GM12878 (cell line): Measurements from ENCODE around the gene PLXNA2. TPM values are rescaled to one million over a fixed set of nuclear protein-coding genes. Genes with fewer than 3 reads are reported as not detected.

ENCODE experiments used
- ATAC-seq: fragments of 200-7000 bp; cut with Tn5 transposase; 3 replicates; pipeline ENCODE4 v1.9.1; 2020; ENCODE audit warnings: mild to moderate bottlenecking, moderate library complexity
- BruUV-seq: library from RNA; stranded (reverse); fragments of 400-500 nt; replicated peaks from 2 replicates; lab custom pipeline; 2021; lab: Mats Ljungman, UMichigan
- CTCF ChIA-PET: fragments of 300-600 bp; sonication (Branson Sonifier 250); formaldehyde crosslinking; extraction: SDS; loops from one replicate; lab custom pipeline; 2021; ENCODE audit warnings: inconsistent platforms; lab: Yijun Ruan, JAX
- POLR2A ChIA-PET: fragments of 350-600 bp; formaldehyde crosslinking; extraction: SDS; loops from one replicate; lab custom pipeline; 2021; ENCODE audit warnings: inconsistent platforms; lab: Charles Lee
- RAD21 ChIA-PET: fragments of 300-600 bp; sonication (Branson Sonifier 250); formaldehyde crosslinking; loops from one replicate; lab custom pipeline; 2023; ENCODE audit warnings: antibody characterized with exemption; ENCODE audit not compliant: unreplicated experiment; lab: Charles Lee
- SMC1A ChIA-PET: fragments of 300-600 bp; sonication (Branson Sonifier 250); formaldehyde crosslinking; loops from one replicate; lab custom pipeline; 2023; ENCODE audit not compliant: unreplicated experiment, uncharacterized antibody; lab: Charles Lee
- DNase-seq: peaks from one replicate; pipeline ENCODE4 v3.0.0-alpha.2; 2011; ENCODE audit warnings: low read depth, low spot score
- FAIRE-seq: peaks from 3 replicates; lab custom pipeline; 2011; peaks lifted over from hg19 to GRCh38; lab: Jason Lieb, UNC
- H2AFZ ChIP-seq: 2 replicates; pipeline ENCODE4 v1.6.0; 2011; ENCODE audit warnings: low read depth, low read length, control low read depth; ENCODE audit not compliant: control insufficient read depth
- H3K27ac ChIP-seq: 2 replicates; pipeline ENCODE4 v1.5.1; 2011; ENCODE audit warnings: control low read depth; ENCODE audit not compliant: control insufficient read depth, insufficient read depth
- H3K27me3 ChIP-seq, 2 experiments: replicated peaks in 1 of 2; 2 replicates each; pipeline versions ENCODE4 v1.6.0 to v1.6.1; 2011; ENCODE audit warnings: low read length in 1 of 2; ENCODE audit not compliant: control insufficient read depth in 2 of 2, insufficient read depth in 2 of 2
- H3K36me3 ChIP-seq, 2 experiments: 2 replicates each; pipeline ENCODE4 v1.5.1; 2011; ENCODE audit warnings: low read length in 1 of 2; ENCODE audit not compliant: control insufficient read depth in 2 of 2, insufficient read depth in 2 of 2
- H3K4me1 ChIP-seq: 2 replicates; pipeline ENCODE4 v1.6.1; 2011; ENCODE audit warnings: mild to moderate bottlenecking, low read length, moderate library complexity, mixed read lengths; ENCODE audit not compliant: control insufficient read depth, insufficient read depth
- H3K4me2 ChIP-seq: 2 replicates; pipeline ENCODE4 v1.6.0; 2011; ENCODE audit warnings: control low read depth; ENCODE audit not compliant: control insufficient read depth, insufficient read depth
- H3K4me3 ChIP-seq: fragments of 200-600 bp; sonication (generic); 2 replicates; pipeline ENCODE4 v1.5.1; 2016
- H3K79me2 ChIP-seq: 2 replicates; pipeline ENCODE4 v1.6.0; 2011; ENCODE audit warnings: low read length; ENCODE audit not compliant: control insufficient read depth, insufficient read depth
- H3K9ac ChIP-seq: 2 replicates; pipeline ENCODE4 v1.8.0; 2011; ENCODE audit warnings: low read length, control low read depth, mixed read lengths; ENCODE audit not compliant: control insufficient read depth, insufficient read depth
- H3K9me3 ChIP-seq: replicated peaks from 3 replicates; pipeline ENCODE4 v1.5.1; 2011; ENCODE audit warnings: mild to moderate bottlenecking, low read length; ENCODE audit not compliant: control insufficient read depth, insufficient read depth
- H4K20me1 ChIP-seq: 2 replicates; pipeline ENCODE4 v1.6.0; 2011; ENCODE audit not compliant: control insufficient read depth, insufficient read depth
- BHLHE40 ChIP-seq, 2 experiments: fragments of 450-650 bp in 1 of 2; IDR thresholded peaks; 2 replicates each; pipeline ENCODE4 v1.6.1; 2011 to 2017; ENCODE audit warnings: low read depth in 2 of 2, borderline replicate concordance in 1 of 2, improper control_type of control experiment in 1 of 2, low read length in 1 of 2, mild to moderate bottlenecking in 1 of 2
- HCFC1 ChIP-seq: fragments of 150-350 bp; IDR thresholded peaks from 2 replicates; pipeline ENCODE4 v1.6.1; 2014; ENCODE audit warnings: low read length
- IRF4 ChIP-seq: IDR thresholded peaks from 2 replicates; pipeline ENCODE4 v1.6.1; 2011; ENCODE audit warnings: low read depth, low read length
- MEF2B ChIP-seq: fragments of 450-650 bp; IDR thresholded peaks from 2 replicates; pipeline ENCODE4 v1.6.1; 2018; ENCODE audit warnings: mild to moderate bottlenecking, moderate library complexity; ENCODE audit not compliant: partially characterized antibody, poor library complexity, severe bottlenecking
- MTA3 ChIP-seq: IDR thresholded peaks from 2 replicates; pipeline ENCODE4 v1.6.1; 2012; ENCODE audit warnings: low read length, inconsistent platforms, borderline replicate concordance
- NFYB ChIP-seq: IDR thresholded peaks from 2 replicates; pipeline ENCODE4 v1.6.1; 2011; ENCODE audit warnings: low read depth, mild to moderate bottlenecking, low read length, improper control_type of control experiment, moderate library complexity; ENCODE audit not compliant: insufficient read depth
- PAX8 ChIP-seq: fragments of 450-650 bp; IDR thresholded peaks from 2 replicates; pipeline ENCODE4 v1.6.1; 2017; ENCODE audit warnings: mild to moderate bottlenecking, moderate library complexity
- POLR2A ChIP-seq: IDR thresholded peaks from 2 replicates; pipeline ENCODE4 v1.6.1; 2011; ENCODE audit warnings: low read depth, mild to moderate bottlenecking, low read length
- POLR2AphosphoS2 ChIP-seq: IDR thresholded peaks from 2 replicates; pipeline ENCODE4 v1.6.1; 2011; ENCODE audit warnings: low read depth, mild to moderate bottlenecking, low read length, improper control_type of control experiment, moderate library complexity
- RCOR1 ChIP-seq: conservative IDR thresholded peaks from 2 replicates; pipeline ENCODE4 v1.6.1; 2012; ENCODE audit warnings: low read depth, low read length, improper control_type of control experiment
- SPI1 ChIP-seq: IDR thresholded peaks from 2 replicates; pipeline ENCODE4 v1.6.1; 2011; ENCODE audit warnings: low read depth, mild to moderate bottlenecking, low read length, moderate library complexity, borderline replicate concordance; ENCODE audit not compliant: insufficient read depth
- STAT3 ChIP-seq: IDR thresholded peaks from 2 replicates; pipeline ENCODE4 v1.6.1; 2011; ENCODE audit warnings: low read depth, low read length, improper control_type of control experiment
- SUZ12 ChIP-seq: fragments of 200-600 bp; sonication (generic); IDR thresholded peaks from one replicate; pipeline ENCODE4 v1.6.1; 2018; ENCODE audit warnings: antibody characterized with exemption, mild to moderate bottlenecking; ENCODE audit not compliant: unreplicated experiment
- TCF12 ChIP-seq: IDR thresholded peaks from 2 replicates; pipeline ENCODE4 v1.6.1; 2011; ENCODE audit warnings: low read depth, mild to moderate bottlenecking, low read length
- whole genome bisulfite sequencing: methylation state at CpG from one replicate; pipeline ENCODE4 v1.1.6; 2016; ENCODE audit warnings: low lambda C conversion rate; ENCODE audit not compliant: insufficient replicate concordance, insufficient coverage; ENCODE audit errors: missing lambda C conversion rate; 5-methylcytosine and 5-hydroxymethylcytosine counted together
- in situ Hi-C: fragments of 300-500 bp; cut with MboI; formaldehyde crosslinking; loops from 9 replicates; pipeline ENCODE4 v1.14.3; 2018; ENCODE audit warnings: mixed read lengths
- intact Hi-C: fragments of 100-400 bp; cut with micrococcal nuclease; formaldehyde crosslinking; loops from one replicate; pipeline ENCODE4 v1.14.2; 2022; ENCODE audit not compliant: unreplicated experiment
- polyA plus RNA-seq, 11 experiments: library from polyadenylated mRNA; depleted of rRNA in 4 of 11; unstranded in 6 of 11; stranded (reverse) in 5 of 11; fragments of >200 nt; fragmentation: Nextera tagmentation in 4 of 11; fragmentation: Illumina TruSeq in 1 of 11; extraction: Ambion mirVana in 4 of 11; extraction: Trizol in 1 of 11; gene quantifications; 1 replicate in 1 of 11; 2 replicates in 10 of 11; pipeline versions ENCODE4 v1.2.1 to v1.2.3, GENCODE V29; 2011 to 2016; ENCODE audit warnings: inconsistent platforms in 2 of 11, missing spikeins in 2 of 11, low read depth in 1 of 11
- total RNA-seq, 4 experiments: library from RNA; depleted of rRNA in 3 of 4; stranded (reverse); fragments of >200 nt in 3 of 4; fragmentation: Illumina TruSeq in 1 of 4; extraction: Trizol in 1 of 4; gene quantifications; 2 replicates each; pipeline versions ENCODE4 v1.2.1 to v1.2.3, GENCODE V29; 2013 to 2021
- TF ChIP-seq, protein P1 (sequence below): IDR thresholded peaks from 2 replicates; pipeline ENCODE4 v1.6.1; 2012; ENCODE audit warnings: mild to moderate bottlenecking, low read depth, low read length
- TF ChIP-seq, protein P2 (sequence below): fragments of 450-650 bp; IDR thresholded peaks from 2 replicates; pipeline ENCODE4 v1.6.1; 2016; ENCODE audit warnings: mild to moderate bottlenecking
- TF ChIP-seq, protein P3 (sequence below): fragments of 450-650 bp; IDR thresholded peaks from 2 replicates; pipeline ENCODE4 v1.6.1; 2018; ENCODE audit warnings: borderline replicate concordance, mild to moderate bottlenecking; ENCODE audit not compliant: partially characterized antibody

PLXNA2 gene
- total and polyA plus RNA-seq, 10 of the 15 experiments (the other 5 are each of a cell fraction or from before 2014, with no cell fraction given) = under 0.01 to 0.08 (median 0.07) TPM; not detected in 4

DNA sequence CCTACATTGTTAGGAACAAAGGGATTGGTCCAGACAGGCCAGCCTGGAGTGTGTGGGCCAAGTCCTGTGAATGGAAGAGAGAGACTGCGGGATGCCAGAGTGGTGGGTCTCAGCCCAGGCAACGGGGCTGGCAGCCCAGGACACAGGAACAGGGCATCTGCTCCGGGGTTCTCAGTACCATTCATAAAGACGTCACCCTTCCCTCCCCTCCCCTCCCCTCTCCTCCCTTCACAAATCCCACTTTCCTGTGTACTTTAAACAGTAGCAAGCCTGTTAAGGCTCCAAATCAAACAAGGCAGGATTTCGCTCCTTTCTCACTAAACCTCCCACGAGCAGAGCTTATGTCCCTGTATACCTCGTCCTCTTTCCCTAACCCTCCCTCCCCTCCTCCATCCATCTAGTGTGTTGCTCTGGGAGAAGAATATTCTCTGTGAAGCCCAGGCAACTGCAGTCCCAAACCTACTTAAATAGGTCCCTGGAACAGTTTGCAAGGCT is 4.2 kb upstream of the PLXNA2 start:
- Histone ChIP-seq H3K4me1 (peaks cover 8% of the 10 kb centered on the region), H3K27ac (no peak overlapping the region), H3K4me3 (no peak overlapping the region), H3K4me2 (no peak overlapping the region), H3K79me2 (no peaks in the 10 kb centered on the region), H4K20me1 (no peaks in the 10 kb centered on the region), H2AFZ (no peak overlapping the region), H3K27me3 (peaks cover 6 to 8% of the 10 kb centered on the region in 2 experiments; a peak in 3 of 4 replicates), H3K9me3 (no peaks in the 10 kb centered on the region), H3K9ac (no peak overlapping the region), H3K36me3 (no peaks in the 10 kb centered on the region)
- ChIA-PET POLR2A (no interaction called here), SMC1A (interaction anchor here (0.6 kb wide), 1 partner anchor 102 kb away, joined by 3 read pairs; no protein-coding TSS in a partner anchor), RAD21 (interaction anchor here (1.6 kb wide), 1 partner anchor 227 kb away, joined by 3 read pairs; no protein-coding TSS in a partner anchor), CTCF (no interaction called here)
- ATAC-seq = no peak
- DNase-seq = no peak
- no peak for FAIRE-seq
- in situ Hi-C loops = loop anchor here (5.0 kb wide), 1 partner anchor 226 kb away; no protein-coding TSS in a partner anchor
- BruUV-seq = no TSS peak
- 3% methylated on average over 6 of the region's 7 CpGs for WGBS
- intact Hi-C loops = no loop called here
- TF ChIP-seq SUZ12 (no peak), HCFC1 (no peak), BHLHE40 (IDR thresholded peaks at IDR 0.05; ENCODE audit: borderline replicate concordance in 1 of 2, low read depth in 2 of 2, low read length in 1 of 2) (no peak), RCOR1 (no peak), POLR2A (no peak), IRF4 (no peak), TCF12 (no peak), MEF2B (no peak), SPI1 (no peak), PAX8 (no peak), MTA3 (no peak), NFYB (no peak), POLR2AphosphoS2 (no peak), STAT3 (no peak)
- TF ChIP-seq, protein P1, sequence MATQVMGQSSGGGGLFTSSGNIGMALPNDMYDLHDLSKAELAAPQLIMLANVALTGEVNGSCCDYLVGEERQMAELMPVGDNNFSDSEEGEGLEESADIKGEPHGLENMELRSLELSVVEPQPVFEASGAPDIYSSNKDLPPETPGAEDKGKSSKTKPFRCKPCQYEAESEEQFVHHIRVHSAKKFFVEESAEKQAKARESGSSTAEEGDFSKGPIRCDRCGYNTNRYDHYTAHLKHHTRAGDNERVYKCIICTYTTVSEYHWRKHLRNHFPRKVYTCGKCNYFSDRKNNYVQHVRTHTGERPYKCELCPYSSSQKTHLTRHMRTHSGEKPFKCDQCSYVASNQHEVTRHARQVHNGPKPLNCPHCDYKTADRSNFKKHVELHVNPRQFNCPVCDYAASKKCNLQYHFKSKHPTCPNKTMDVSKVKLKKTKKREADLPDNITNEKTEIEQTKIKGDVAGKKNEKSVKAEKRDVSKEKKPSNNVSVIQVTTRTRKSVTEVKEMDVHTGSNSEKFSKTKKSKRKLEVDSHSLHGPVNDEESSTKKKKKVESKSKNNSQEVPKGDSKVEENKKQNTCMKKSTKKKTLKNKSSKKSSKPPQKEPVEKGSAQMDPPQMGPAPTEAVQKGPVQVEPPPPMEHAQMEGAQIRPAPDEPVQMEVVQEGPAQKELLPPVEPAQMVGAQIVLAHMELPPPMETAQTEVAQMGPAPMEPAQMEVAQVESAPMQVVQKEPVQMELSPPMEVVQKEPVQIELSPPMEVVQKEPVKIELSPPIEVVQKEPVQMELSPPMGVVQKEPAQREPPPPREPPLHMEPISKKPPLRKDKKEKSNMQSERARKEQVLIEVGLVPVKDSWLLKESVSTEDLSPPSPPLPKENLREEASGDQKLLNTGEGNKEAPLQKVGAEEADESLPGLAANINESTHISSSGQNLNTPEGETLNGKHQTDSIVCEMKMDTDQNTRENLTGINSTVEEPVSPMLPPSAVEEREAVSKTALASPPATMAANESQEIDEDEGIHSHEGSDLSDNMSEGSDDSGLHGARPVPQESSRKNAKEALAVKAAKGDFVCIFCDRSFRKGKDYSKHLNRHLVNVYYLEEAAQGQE = no peak
- TF ChIP-seq, protein P2, sequence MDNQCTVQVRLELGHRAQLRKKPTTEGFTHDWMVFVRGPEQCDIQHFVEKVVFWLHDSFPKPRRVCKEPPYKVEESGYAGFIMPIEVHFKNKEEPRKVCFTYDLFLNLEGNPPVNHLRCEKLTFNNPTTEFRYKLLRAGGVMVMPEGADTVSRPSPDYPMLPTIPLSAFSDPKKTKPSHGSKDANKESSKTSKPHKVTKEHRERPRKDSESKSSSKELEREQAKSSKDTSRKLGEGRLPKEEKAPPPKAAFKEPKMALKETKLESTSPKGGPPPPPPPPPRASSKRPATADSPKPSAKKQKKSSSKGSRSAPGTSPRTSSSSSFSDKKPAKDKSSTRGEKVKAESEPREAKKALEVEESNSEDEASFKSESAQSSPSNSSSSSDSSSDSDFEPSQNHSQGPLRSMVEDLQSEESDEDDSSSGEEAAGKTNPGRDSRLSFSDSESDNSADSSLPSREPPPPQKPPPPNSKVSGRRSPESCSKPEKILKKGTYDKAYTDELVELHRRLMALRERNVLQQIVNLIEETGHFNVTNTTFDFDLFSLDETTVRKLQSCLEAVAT = no peak
- TF ChIP-seq, protein P3, sequence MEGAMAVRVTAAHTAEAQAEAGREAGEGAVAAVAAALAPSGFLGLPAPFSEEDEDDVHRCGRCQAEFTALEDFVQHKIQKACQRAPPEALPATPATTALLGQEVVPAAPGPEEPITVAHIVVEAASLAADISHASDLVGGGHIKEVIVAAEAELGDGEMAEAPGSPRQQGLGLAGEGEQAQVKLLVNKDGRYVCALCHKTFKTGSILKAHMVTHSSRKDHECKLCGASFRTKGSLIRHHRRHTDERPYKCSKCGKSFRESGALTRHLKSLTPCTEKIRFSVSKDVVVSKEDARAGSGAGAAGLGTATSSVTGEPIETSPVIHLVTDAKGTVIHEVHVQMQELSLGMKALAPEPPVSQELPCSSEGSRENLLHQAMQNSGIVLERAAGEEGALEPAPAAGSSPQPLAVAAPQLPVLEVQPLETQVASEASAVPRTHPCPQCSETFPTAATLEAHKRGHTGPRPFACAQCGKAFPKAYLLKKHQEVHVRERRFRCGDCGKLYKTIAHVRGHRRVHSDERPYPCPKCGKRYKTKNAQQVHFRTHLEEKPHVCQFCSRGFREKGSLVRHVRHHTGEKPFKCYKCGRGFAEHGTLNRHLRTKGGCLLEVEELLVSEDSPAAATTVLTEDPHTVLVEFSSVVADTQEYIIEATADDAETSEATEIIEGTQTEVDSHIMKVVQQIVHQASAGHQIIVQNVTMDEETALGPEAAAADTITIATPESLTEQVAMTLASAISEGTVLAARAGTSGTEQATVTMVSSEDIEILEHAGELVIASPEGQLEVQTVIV = no peak
